Naive thymus-derived CD4-positive, alpha-beta T cell (primary cell): ENCODE data around the gene HRCT1. TPM values are rescaled to one million over a fixed set of nuclear protein-coding genes. Genes with fewer than 3 reads are reported as not detected.

Experiments
- ATAC-seq: fragments of 150-1000 bp; cut with Tn5 transposase; 2 replicates; pipeline ENCODE4 v1.10.0; 2021; ENCODE audit warnings: mild to moderate bottlenecking, moderate library complexity
- CTCF ChIA-PET: fragments of 350-600 bp; sonication (Branson Sonifier 250); formaldehyde crosslinking; loops from one replicate; lab custom pipeline; 2021; ENCODE audit warnings: antibody characterized with exemption; lab: Charles Lee
- POLR2A ChIA-PET: fragments of 350-600 bp; sonication (Branson Sonifier 250); formaldehyde crosslinking; loops from one replicate; lab custom pipeline; 2021; ENCODE audit warnings: antibody characterized with exemption, inconsistent platforms; lab: Charles Lee
- DNase-seq, 9 donors: peaks; one replicate each; pipeline versions ENCODE4 v3.0.0 to v3.0.0-alpha.2; 2020 to 2022; ENCODE audit warnings: mixed read lengths in 1 of 9
- H3K27ac ChIP-seq: one replicate; pipeline ENCODE4 v1.7.0; 2013; ENCODE audit warnings: mild to moderate bottlenecking, low read depth, low read length, moderate library complexity
- H3K27me3 ChIP-seq, 2 donors: one replicate each; pipeline ENCODE4 v1.7.0; 2013; ENCODE audit warnings: low read length in 2 of 2, mild to moderate bottlenecking in 2 of 2, moderate library complexity in 2 of 2; ENCODE audit not compliant: control insufficient read depth in 2 of 2, insufficient read depth in 2 of 2
- H3K36me3 ChIP-seq, 3 experiments: 1 replicate in 2 of 3; 2 replicates in 1 of 3; pipeline ENCODE4 v1.7.0; 2013; ENCODE audit warnings: low read length in 3 of 3, mild to moderate bottlenecking in 3 of 3, moderate library complexity in 1 of 3; ENCODE audit not compliant: insufficient read depth in 3 of 3, control insufficient read depth in 2 of 3
- H3K4me1 ChIP-seq, 2 donors: one replicate each; pipeline ENCODE4 v1.7.0; 2013; ENCODE audit warnings: low read length in 2 of 2, mild to moderate bottlenecking in 2 of 2, moderate library complexity in 1 of 2; ENCODE audit not compliant: control insufficient read depth in 2 of 2, insufficient read depth in 2 of 2
- H3K4me3 ChIP-seq: 2 replicates; pipeline ENCODE4 v1.7.0; 2013; ENCODE audit warnings: mild to moderate bottlenecking, low read length
- H3K9me3 ChIP-seq, 3 experiments: 1 replicate in 2 of 3; 2 replicates in 1 of 3; pipeline ENCODE4 v1.7.0; 2013; ENCODE audit warnings: low read length in 3 of 3; ENCODE audit not compliant: control insufficient read depth in 2 of 3
- H3K27ac Mint-ChIP-seq, 9 donors: one replicate each; pipeline ENCODE4 v1.8.0; 2020 to 2022; ENCODE audit warnings: mixed read lengths in 9 of 9, mild to moderate bottlenecking in 8 of 9, moderate library complexity in 5 of 9, inconsistent platforms in 2 of 9
- H3K27me3 Mint-ChIP-seq, 5 donors: one replicate each; pipeline ENCODE4 v1.8.0; 2021 to 2022; ENCODE audit warnings: mixed read lengths in 5 of 5, mild to moderate bottlenecking in 1 of 5
- H3K36me3 Mint-ChIP-seq, 5 donors: one replicate each; pipeline ENCODE4 v1.8.0; 2020 to 2022; ENCODE audit warnings: mixed read lengths in 5 of 5, mild to moderate bottlenecking in 3 of 5, inconsistent platforms in 1 of 5
- H3K4me1 Mint-ChIP-seq, 7 donors: one replicate each; pipeline ENCODE4 v1.8.0; 2020 to 2022; ENCODE audit warnings: mixed read lengths in 7 of 7, mild to moderate bottlenecking in 3 of 7, inconsistent platforms in 1 of 7
- H3K4me3 Mint-ChIP-seq, 10 donors: one replicate each; pipeline ENCODE4 v1.8.0; 2020 to 2022; ENCODE audit warnings: mild to moderate bottlenecking in 10 of 10, mixed read lengths in 10 of 10, moderate library complexity in 6 of 10, inconsistent platforms in 2 of 10
- H3K9me3 Mint-ChIP-seq, 11 donors: one replicate each; pipeline ENCODE4 v1.8.0; 2020 to 2022; ENCODE audit warnings: mixed read lengths in 11 of 11, mild to moderate bottlenecking in 4 of 11, inconsistent platforms in 1 of 11, moderate library complexity in 1 of 11
- intact Hi-C, 2 donors: fragments of 100-400 bp; cut with micrococcal nuclease; formaldehyde crosslinking; loops; one replicate each; pipeline ENCODE4 v1.15.1; 2023
- polyA plus RNA-seq, 2 donors: library from polyadenylated mRNA; unstranded; fragments of 300-500 nt; fragmentation: Illumina TruSeq; gene quantifications; one replicate each; pipeline ENCODE4 v1.2.3, GENCODE V29; 2021
- total RNA-seq, 6 experiments: library from RNA in 5 of 6; stranded (reverse) in 5 of 6; gene quantifications; 1 replicate in 5 of 6; 2 replicates in 1 of 6; pipeline ENCODE4 v1.2.3 and lab custom pipeline; 2021 to 2026

HRCT1 gene
- total and polyA plus RNA-seq, 7 experiments from 2014 or later: not detected

DNA sequence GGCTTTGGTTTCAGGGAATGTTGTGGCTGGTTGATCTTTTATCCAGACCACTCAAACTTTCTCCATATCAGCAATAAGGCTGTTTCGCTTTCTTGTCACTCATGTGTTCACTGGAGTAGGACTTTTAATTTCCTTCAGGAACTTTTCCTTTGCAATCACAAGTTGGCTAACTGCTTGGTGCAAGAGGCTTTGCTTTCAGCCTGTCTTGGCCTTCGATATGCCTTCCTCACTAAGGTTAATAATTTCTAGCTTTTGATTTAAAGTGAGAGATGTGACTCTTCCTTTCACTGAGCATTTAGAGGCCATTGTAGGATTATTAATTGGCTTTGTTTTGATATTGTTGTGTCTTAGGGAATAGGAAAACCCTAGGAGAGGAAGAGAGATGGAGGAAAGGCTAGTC is 7.0 kb upstream of the HRCT1 start:
- H3K4me3 ChIP-seq: no peak overlapping the region
- no peaks in the 10 kb centered on the region for H3K9me3 ChIP-seq
- Mint-ChIP-seq H3K4me3 (no peak overlapping the region), H3K9me3 (no peaks in the 10 kb centered on the region), H3K27me3 (peaks cover 0 to 45% (median 9%) of the 10 kb centered on the region in 5 donors), H3K36me3 (no peaks in the 10 kb centered on the region), H3K4me1 (peaks cover 0 to 11% (median 6%) of the 10 kb centered on the region in 7 donors), H3K27ac (peak overlapping the region in 1 of 9 donors; percentile 0)
- H3K4me1 ChIP-seq: peaks cover 0 to 11% of the 10 kb centered on the region in 2 donors
- ATAC-seq (no peak), DNase-seq (no peak)
- H3K27me3 ChIP-seq: peaks cover 0 to 3% of the 10 kb centered on the region in 2 donors
- POLR2A ChIA-PET: no interaction called here
- CTCF ChIA-PET: interaction anchor here (0.7 to 2.2 kb wide), 2 partner anchors 46 to 241 kb away, joined by 3 to 8 read pairs; partner anchors contain the start of gene RMRP
- H3K27ac ChIP-seq: no peak overlapping the region
- no peaks in the 10 kb centered on the region for H3K36me3 ChIP-seq
- intact Hi-C loops: no loop called here

DNA sequence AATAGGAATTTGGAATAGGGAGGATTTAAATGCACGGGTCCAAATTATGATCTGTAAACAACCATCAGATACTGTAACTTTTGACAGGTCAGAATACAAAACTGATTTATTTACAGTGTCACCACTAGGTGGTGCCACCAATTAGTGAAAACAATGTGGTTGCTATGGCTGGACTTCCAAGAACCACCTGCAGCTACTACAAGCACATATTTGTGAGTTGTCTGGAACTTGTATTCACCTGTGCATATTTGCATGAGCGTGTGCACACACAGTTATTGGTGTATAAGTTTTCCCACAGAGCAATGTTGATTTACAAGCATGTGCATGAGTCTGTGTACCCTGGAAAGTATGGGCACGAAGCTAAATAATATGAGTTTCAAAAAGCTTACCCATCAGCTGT is 3.0 kb upstream of the HRCT1 start:
- peaks cover 0 to 23% (median 0%) of the 10 kb centered on the region in 5 donors for H3K27me3 Mint-ChIP-seq
- intact Hi-C loops: loop anchor here (1.0 to 2.0 kb wide), 6 partner anchors 8 to 120 kb away; no protein-coding TSS in a partner anchor
- peaks cover 8 to 45% (median 28%) of the 10 kb centered on the region in 7 donors for H3K4me1 Mint-ChIP-seq
- no peaks in the 10 kb centered on the region for H3K36me3 Mint-ChIP-seq
- DNase-seq (peak in 7 of 9 donors; percentile 41 to 69 (median 63)), ATAC-seq (peak; percentile 88)
- H3K27ac ChIP-seq: no peak overlapping the region
- H3K36me3 ChIP-seq: no peaks in the 10 kb centered on the region
- POLR2A ChIA-PET: interaction anchor here (0.6 to 1.6 kb wide), 3 partner anchors 38 to 120 kb away, joined by 3 to 9 read pairs (median 4); no protein-coding TSS in a partner anchor
- no peak overlapping the region for H3K4me3 Mint-ChIP-seq
- H3K27me3 ChIP-seq: peaks cover 0 to 3% of the 10 kb centered on the region in 2 donors
- no peak overlapping the region for H3K4me3 ChIP-seq
- H3K9me3 ChIP-seq: no peaks in the 10 kb centered on the region
- H3K4me1 ChIP-seq: peaks cover 3 to 31% of the 10 kb centered on the region in 2 donors
- H3K9me3 Mint-ChIP-seq: no peaks in the 10 kb centered on the region
- CTCF ChIA-PET: interaction anchor here (0.6 to 5.8 kb wide), 21 partner anchors 9 to 134 kb away, joined by 3 to 80 read pairs (median 4); partner anchors contain the start of gene RECK
- H3K27ac Mint-ChIP-seq: peak overlapping the region in 1 of 9 donors; percentile 67

DNA sequence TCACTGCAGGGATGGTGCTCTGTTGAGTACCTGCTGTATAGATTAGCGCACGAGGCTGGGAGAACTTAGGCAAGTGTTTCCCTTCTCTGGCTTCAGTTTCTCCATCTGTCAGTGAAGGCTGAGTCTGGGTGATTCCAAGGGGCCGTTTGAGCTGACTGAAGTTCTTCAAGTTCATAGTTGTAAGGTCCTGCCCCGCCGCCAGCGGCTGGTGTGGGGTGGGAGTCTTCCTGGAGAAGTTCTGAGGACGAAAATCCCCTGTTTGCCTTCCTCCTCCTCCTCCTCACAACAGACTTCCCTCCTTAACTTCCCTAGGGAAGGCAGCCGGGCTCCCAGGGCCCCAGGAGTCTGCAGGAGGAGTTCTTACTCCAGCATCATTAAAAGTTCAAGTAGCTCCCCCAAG is 1.7 kb upstream of the HRCT1 start:
- intact Hi-C loops: no loop called here

DNA sequence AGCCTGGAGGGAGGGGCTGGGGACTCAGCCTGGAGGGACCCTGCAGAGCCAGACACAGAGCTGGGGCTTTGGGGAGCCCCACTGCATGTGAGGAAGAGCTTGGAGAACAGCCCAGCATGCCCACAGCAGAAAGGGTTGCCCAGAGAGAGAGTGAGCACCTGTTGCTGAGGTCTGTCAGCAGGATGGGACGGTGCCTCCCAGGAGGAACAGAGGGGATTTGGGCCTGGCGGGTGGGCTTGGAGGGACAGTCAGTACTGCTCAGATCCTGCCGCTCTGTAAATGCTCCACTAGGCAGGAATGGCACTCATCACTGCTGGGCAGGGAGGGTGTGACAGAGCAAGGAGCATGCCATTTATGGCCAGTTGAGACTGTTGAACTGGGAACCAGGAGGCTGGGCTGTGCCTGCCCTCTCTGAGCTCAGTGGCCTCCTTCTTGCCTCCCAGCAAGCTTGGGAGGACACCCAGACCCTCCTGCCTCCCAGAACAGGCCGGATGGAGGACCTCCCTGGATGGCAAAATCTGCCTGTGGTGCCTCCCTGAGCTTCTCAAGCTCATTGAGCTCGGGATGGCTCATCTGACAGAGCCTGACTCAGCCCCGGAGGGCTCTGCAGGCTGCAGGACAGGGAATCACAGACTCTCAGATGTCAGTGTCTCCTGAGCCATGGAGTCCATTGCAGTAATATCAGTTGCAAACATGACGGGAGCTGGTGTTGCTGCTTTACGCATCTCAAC is 786 bp upstream of the HRCT1 start:
- peaks cover 0 to 13% (median 0%) of the 10 kb centered on the region in 5 donors for H3K27me3 Mint-ChIP-seq
- H3K4me1 Mint-ChIP-seq: peaks cover 25 to 66% (median 46%) of the 10 kb centered on the region in 7 donors
- Histone ChIP-seq H3K36me3 (no peaks in the 10 kb centered on the region), H3K4me1 (peaks cover 18 to 53% of the 10 kb centered on the region in 2 donors), H3K27ac (no peak overlapping the region), H3K4me3 (no peak overlapping the region), H3K9me3 (no peaks in the 10 kb centered on the region), H3K27me3 (peaks cover 0 to 3% of the 10 kb centered on the region in 2 donors)
- peak overlapping the region in 4 of 9 donors; percentile 41 to 79 (median 59) for H3K27ac Mint-ChIP-seq
- DNase-seq: no peak
- H3K36me3 Mint-ChIP-seq: no peaks in the 10 kb centered on the region
- POLR2A ChIA-PET: interaction anchor here (0.6 kb wide), 1 partner anchor 159 kb away, joined by 8 read pairs; no protein-coding TSS in a partner anchor
- no peaks in the 10 kb centered on the region for H3K9me3 Mint-ChIP-seq
- intact Hi-C loops: no loop called here
- CTCF ChIA-PET: interaction anchor here (0.8 to 5.8 kb wide), 5 partner anchors 35 to 118 kb away, joined by 3 to 80 read pairs (median 17); no protein-coding TSS in a partner anchor
- ATAC-seq: no peak
- peak overlapping the region in 2 of 10 donors; percentile 25 to 32 for H3K4me3 Mint-ChIP-seq

More for the DNA sequence above, 1.7 kb upstream of the HRCT1 start:
- DNase-seq (no peak), ATAC-seq (no peak)
- no peak overlapping the region for H3K27ac ChIP-seq
- POLR2A ChIA-PET: interaction anchor here (1.6 kb wide), 1 partner anchor 36 kb away, joined by 4 read pairs; no protein-coding TSS in a partner anchor
- no peak overlapping the region for H3K4me3 ChIP-seq
- no peak overlapping the region for H3K4me3 Mint-ChIP-seq
- CTCF ChIA-PET: interaction anchor here (0.8 to 5.8 kb wide), 5 partner anchors 36 to 119 kb away, joined by 3 to 80 read pairs (median 17); no protein-coding TSS in a partner anchor
- H3K4me1 Mint-ChIP-seq: peaks cover 21 to 57% (median 41%) of the 10 kb centered on the region in 7 donors
- H3K27ac Mint-ChIP-seq: peak overlapping the region in 2 of 9 donors; percentile 42 to 56
- no peaks in the 10 kb centered on the region for H3K9me3 Mint-ChIP-seq
- no peaks in the 10 kb centered on the region for H3K9me3 ChIP-seq
- H3K36me3 ChIP-seq: no peaks in the 10 kb centered on the region
- H3K4me1 ChIP-seq: peaks cover 10 to 44% of the 10 kb centered on the region in 2 donors
- peaks cover 0 to 13% (median 0%) of the 10 kb centered on the region in 5 donors for H3K27me3 Mint-ChIP-seq
- H3K36me3 Mint-ChIP-seq: no peaks in the 10 kb centered on the region
- peaks cover 0 to 3% of the 10 kb centered on the region in 2 donors for H3K27me3 ChIP-seq

DNA sequence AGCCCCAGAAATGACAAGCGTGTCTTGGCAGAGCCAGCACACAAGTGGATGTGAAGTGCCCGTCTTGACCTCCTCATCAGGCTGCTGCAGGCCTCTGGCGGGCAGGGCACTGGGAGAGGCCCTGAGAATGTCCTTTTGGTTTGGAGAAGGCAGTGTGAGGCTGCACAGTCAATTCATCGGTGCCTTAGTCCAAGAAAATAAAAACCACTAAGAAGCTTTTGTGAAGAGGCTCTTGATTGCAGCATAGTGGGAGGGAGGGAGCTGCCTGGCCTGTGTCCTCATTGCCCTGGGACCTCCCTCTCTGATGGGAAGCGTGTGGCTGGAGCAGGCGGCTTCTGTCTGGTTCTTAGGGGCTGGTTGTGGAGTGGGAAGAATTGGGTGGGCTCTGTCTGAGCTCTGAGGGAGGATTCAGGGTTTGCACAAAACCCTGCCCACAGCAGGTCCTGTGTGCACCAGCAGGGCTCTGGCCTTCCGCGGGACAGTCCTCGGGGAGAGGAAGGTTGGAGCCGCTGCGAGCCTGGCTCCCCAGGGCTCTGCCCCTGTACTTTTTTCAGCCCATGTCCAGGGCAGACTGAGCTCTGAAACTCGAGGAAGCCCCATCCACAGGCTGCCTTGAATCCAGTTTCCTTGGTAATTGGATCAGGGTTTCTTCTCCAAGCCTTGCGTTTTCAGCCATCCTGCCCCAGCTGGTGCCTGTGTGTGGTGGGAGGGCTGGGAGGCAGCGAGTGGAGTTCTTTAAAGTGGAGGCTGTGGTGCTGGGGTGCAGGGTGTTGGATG is 1.1 kb downstream of the HRCT1 start:
- H3K9me3 Mint-ChIP-seq: no peaks in the 10 kb centered on the region
- H3K27me3 Mint-ChIP-seq: peaks cover 0 to 2% (median 0%) of the 10 kb centered on the region in 5 donors
- peaks cover 25 to 85% (median 62%) of the 10 kb centered on the region in 7 donors for H3K4me1 Mint-ChIP-seq
- H3K36me3 Mint-ChIP-seq: no peaks in the 10 kb centered on the region
- ChIA-PET CTCF (interaction anchor here (1.0 to 4.9 kb wide), 2 partner anchors 33 to 38 kb away, joined by 3 to 26 read pairs; no protein-coding TSS in a partner anchor), POLR2A (no interaction called here)
- Histone ChIP-seq H3K27me3 (peaks cover 0 to 3% of the 10 kb centered on the region in 2 donors), H3K36me3 (no peaks in the 10 kb centered on the region), H3K27ac (no peak overlapping the region), H3K4me3 (no peak overlapping the region), H3K9me3 (no peaks in the 10 kb centered on the region), H3K4me1 (peaks cover 35 to 71% of the 10 kb centered on the region in 2 donors)
- H3K27ac Mint-ChIP-seq: peak overlapping the region in 7 of 9 donors; percentile 32 to 96 (median 72)
- ATAC-seq (no peak), DNase-seq (no peak)
- intact Hi-C loops: no loop called here
- H3K4me3 Mint-ChIP-seq: peak overlapping the region in 5 of 10 donors; percentile 16 to 85 (median 32)
